Fibroblast of skin of scalp (primary cell): ENCODE data around the gene USP37.
"Not testable (repeated sequence)": the region's sequence is repeated elsewhere in the genome, so short reads cannot be mapped to it uniquely, and the experiment has no call there.

ENCODE experiments used
- DNase-seq: peaks from one replicate; pipeline ENCODE4 v3.0.0-alpha.2; 2013

The USP37 gene

GRCh38 chr2:218555527-218555926 is 12.6 kb downstream of the USP37 start:
- DNase-seq, result no peak

- not testable (repeated sequence) for DNase-seq
Observed at GRCh38 chr2:218554225-218554624, 13.9 kb downstream of the USP37 start.

GRCh38 chr2:218547978-218548377 is 20.2 kb downstream of the USP37 start:
- no peak for DNase-seq

GRCh38 chr2:218547511-218547910 is 20.6 kb downstream of the USP37 start:
- no peak for DNase-seq

GRCh38 chr2:218546012-218546411 is 22.1 kb downstream of the USP37 start:
- no peak for DNase-seq

GRCh38 chr2:218540015-218540414 is 28.1 kb downstream of the USP37 start:
- DNase-seq, result no peak

- DNase-seq, result no peak
Observed at GRCh38 chr2:218536804-218537494, 31.2 kb downstream of the USP37 start.

- DNase-seq, result no peak
Observed at GRCh38 chr2:218529990-218530389, 38.2 kb downstream of the USP37 start.

- not testable (repeated sequence) for DNase-seq
Observed at GRCh38 chr2:218528409-218528808, 39.7 kb downstream of the USP37 start.

- DNase-seq, result no peak
Observed at GRCh38 chr2:218523651-218524050, 44.5 kb downstream of the USP37 start.

GRCh38 chr2:218518876-218519275 is 49.3 kb downstream of the USP37 start:
- no peak for DNase-seq

GRCh38 chr2:218517434-218518206 is 50.5 kb downstream of the USP37 start:
- peak; percentile 5 for DNase-seq

GRCh38 chr2:218516614-218517013 is 51.5 kb downstream of the USP37 start:
- peak; percentile 6 for DNase-seq

GRCh38 chr2:218513676-218514075 is 54.5 kb downstream of the USP37 start:
- no peak for DNase-seq

GRCh38 chr2:218508299-218508698 is 59.9 kb downstream of the USP37 start:
- DNase-seq, result no peak

GRCh38 chr2:218505754-218506371 is 62.3 kb downstream of the USP37 start:
- no peak for DNase-seq

- DNase-seq, result peak; percentile 53
Observed at GRCh38 chr2:218501665-218502064, 66.5 kb downstream of the USP37 start.

GRCh38 chr2:218500501-218501060 is 67.6 kb downstream of the USP37 start:
- no peak for DNase-seq

GRCh38 chr2:218485986-218486667 is 82.0 kb downstream of the USP37 start:
- no peak for DNase-seq

GRCh38 chr2:218482651-218483050 is 85.5 kb downstream of the USP37 start:
- DNase-seq, result peak; percentile 2

GRCh38 chr2:218479595-218479994 is 88.6 kb downstream of the USP37 start:
- no peak for DNase-seq

GRCh38 chr2:218478544-218478943 is 89.6 kb downstream of the USP37 start:
- DNase-seq, result no peak

GRCh38 chr2:218477247-218477646 is 90.9 kb downstream of the USP37 start:
- DNase-seq, result no peak
